Glutamatergic neuron (in vitro differentiated cells): ENCODE results near the gene CMTM1. TPM values are rescaled to one million over a fixed set of nuclear protein-coding genes. Genes with fewer than 3 reads are reported as not detected.

Source experiments
- DNase-seq: peaks from one replicate; pipeline ENCODE4 v3.0.0; 2022
- H3K27ac Mint-ChIP-seq: one replicate; pipeline ENCODE4 v1.8.0; 2020; ENCODE audit warnings: mild to moderate bottlenecking, mixed read lengths, inconsistent platforms; ENCODE audit not compliant: unreplicated experiment
- H3K27me3 Mint-ChIP-seq: one replicate; pipeline ENCODE4 v1.8.0; 2020; ENCODE audit warnings: mild to moderate bottlenecking, moderate library complexity, mixed read lengths, inconsistent platforms; ENCODE audit not compliant: unreplicated experiment
- H3K36me3 Mint-ChIP-seq: one replicate; pipeline ENCODE4 v1.8.0; 2020; ENCODE audit warnings: mild to moderate bottlenecking, mixed read lengths, inconsistent platforms; ENCODE audit not compliant: unreplicated experiment
- H3K4me1 Mint-ChIP-seq: one replicate; pipeline ENCODE4 v1.8.0; 2020; ENCODE audit warnings: mild to moderate bottlenecking, low read depth, mixed read lengths, inconsistent platforms; ENCODE audit not compliant: unreplicated experiment
- H3K4me3 Mint-ChIP-seq: one replicate; pipeline ENCODE4 v1.8.0; 2020; ENCODE audit warnings: mild to moderate bottlenecking, mixed read lengths, inconsistent platforms; ENCODE audit not compliant: unreplicated experiment
- H3K9me3 Mint-ChIP-seq: one replicate; pipeline ENCODE4 v1.8.0; 2020; ENCODE audit warnings: mild to moderate bottlenecking, moderate library complexity, mixed read lengths, inconsistent platforms; ENCODE audit not compliant: unreplicated experiment
- CTCF ChIP-seq: fragments of 200-600 bp; sonication (generic); IDR thresholded peaks from one replicate; pipeline ENCODE4 v1.5.0; 2021; ENCODE audit not compliant: partially characterized antibody, unreplicated experiment
- long read RNA-seq: library from polyadenylated mRNA; unstranded; transcript quantifications from one replicate; pipeline ENCODE4 v2.0.0, GENCODE V29; 2020; ENCODE audit not compliant: unreplicated experiment
- total RNA-seq: library from RNA; stranded (reverse); fragmentation: NEBNext Ultra II Directional; extraction: Animal tissue kit (Norgen Biotek cat#: 25700); gene quantifications from one replicate; pipeline ENCODE4 v1.2.1, GENCODE V29; 2021; ENCODE audit not compliant: unreplicated experiment

CMTM1 gene, protein sequence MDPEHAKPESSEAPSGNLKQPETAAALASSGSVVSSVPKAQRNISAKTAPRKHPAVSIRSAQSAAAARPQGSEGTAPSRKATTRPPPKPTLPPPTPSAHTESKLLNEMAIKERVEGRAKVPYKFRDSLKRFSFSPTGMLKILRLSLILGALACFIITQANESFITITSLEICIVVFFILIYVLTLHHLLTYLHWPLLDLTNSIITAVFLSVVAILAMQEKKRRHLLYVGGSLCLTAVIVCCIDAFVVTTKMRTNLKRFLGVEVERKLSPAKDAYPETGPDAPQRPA
- total RNA-seq, result 5.0 TPM
- long read RNA-seq, result 0 reads

- H3K9me3 Mint-ChIP-seq, result no peaks in the 10 kb centered on the region
- H3K27me3 Mint-ChIP-seq, result no peaks in the 10 kb centered on the region
- H3K4me3 Mint-ChIP-seq, result no peak within 1 kb of the TSS
- no peak for DNase-seq
- no peaks in the 10 kb centered on the region for H3K4me1 Mint-ChIP-seq
- H3K36me3 Mint-ChIP-seq, result no peaks in the 10 kb centered on the region
- TF ChIP-seq CTCF, result no peak
- no peak within 1 kb of the TSS for H3K27ac Mint-ChIP-seq
Observed at GRCh38 chr16:66566051-66566901, at the start of gene CMTM1. CMTM1 (plus strand) TSS chr16:66566439; CDS start chr16:66566514, 75 bp downstream.

DNA sequence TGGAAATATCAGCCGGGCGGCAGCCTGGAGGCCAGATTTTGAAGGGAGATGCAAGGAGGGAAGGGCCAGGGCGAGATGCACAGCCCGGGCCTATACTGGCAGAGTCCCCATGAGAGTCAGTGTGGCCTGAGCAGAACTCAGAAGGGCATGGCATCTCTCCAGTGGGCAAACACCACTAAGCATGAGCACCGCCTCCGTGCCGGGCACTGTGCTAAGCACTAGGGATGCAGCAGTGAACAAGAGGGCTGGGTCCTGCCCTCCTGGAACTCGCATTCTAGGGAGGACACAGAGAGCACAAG is 49.8 kb upstream of the CMTM1 start:
- peaks cover 16% of the 10 kb centered on the region for H3K4me1 Mint-ChIP-seq
- DNase-seq, result no peak
- no peak overlapping the region for H3K4me3 Mint-ChIP-seq
- H3K27me3 Mint-ChIP-seq, result peaks cover 16% of the 10 kb centered on the region
- peaks cover 6% of the 10 kb centered on the region for H3K36me3 Mint-ChIP-seq
- no peak for TF ChIP-seq CTCF
- H3K9me3 Mint-ChIP-seq, result peaks cover 10% of the 10 kb centered on the region
- no peak overlapping the region for H3K27ac Mint-ChIP-seq

DNA sequence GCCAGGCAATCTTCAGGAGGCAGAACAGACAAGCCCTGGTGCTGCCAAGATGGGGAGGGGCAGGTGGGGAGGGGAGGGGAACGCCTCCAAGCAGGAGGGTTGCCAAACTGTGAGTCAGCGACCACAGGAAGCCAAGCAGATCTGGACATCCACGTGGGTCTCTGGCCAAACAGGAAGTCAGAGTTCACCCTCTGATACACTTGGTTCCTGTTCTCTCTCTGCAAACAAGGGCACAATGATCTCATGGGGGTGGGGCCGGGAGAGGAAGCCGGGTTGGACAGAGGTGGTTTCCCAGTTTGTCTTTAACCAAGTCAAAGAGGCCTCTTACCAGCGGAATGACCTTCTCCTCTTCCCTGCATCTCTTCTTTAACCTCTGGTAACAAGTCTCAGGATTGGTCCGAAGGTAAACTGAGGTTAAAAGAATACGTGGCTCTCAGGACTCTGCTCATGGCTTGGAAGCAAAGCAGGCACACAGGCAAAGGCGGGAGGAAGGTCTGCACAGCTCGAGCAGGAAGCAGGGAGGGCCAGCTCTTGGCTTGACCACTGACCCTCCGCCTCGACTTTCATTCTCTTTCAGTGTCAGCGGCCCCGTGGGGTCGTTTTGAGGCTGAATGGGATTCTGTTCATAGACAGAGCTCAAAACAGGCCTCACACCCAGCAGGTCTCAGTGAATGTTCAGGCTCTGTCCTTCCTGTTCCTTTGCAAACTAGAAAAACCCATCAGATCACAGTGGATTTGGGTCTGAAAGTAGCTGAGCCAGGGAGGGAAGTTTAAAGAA is 49.2 kb upstream of the CMTM1 start:
- Mint-ChIP-seq H3K36me3 (peaks cover 6% of the 10 kb centered on the region), H3K4me3 (no peak overlapping the region), H3K9me3 (peaks cover 6% of the 10 kb centered on the region), H3K27me3 (peaks cover 11% of the 10 kb centered on the region), H3K27ac (no peak overlapping the region), H3K4me1 (peaks cover 13% of the 10 kb centered on the region)
- no peak for DNase-seq
- no peak for TF ChIP-seq CTCF

DNA sequence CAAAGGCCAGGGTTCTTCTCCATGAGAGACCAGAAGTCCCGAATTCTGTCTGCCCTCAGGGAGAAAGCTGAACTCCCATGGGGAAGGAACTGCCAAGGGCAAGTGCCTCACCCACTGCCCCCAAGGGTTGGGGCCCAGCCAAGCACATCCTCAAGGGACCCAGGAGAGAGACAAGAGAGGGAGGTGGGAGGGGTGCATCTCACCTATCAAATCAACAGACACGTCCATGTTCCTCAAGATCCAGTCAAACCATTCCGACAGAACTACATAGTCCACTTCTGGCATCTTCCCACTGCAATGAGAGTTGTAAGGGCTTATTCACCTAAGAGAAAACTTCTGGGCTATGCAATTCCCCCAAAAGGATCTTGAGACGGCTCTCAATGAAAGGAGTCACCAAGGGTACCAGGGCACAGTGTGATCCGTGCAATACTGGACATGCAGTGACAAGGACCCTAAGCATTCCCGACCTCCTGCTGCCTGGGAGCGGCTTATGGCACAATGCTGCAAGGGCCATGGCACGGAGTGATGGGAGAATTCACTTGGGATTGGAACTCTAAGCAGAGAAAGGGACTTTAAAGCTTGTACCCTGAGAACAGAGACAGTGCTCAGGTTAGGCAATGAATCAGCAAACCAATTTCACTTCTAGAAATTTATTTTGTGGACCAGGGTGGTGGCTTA is 48.5 kb upstream of the CMTM1 start:
- H3K4me1 Mint-ChIP-seq, result peaks cover 11% of the 10 kb centered on the region
- H3K36me3 Mint-ChIP-seq, result peaks cover 6% of the 10 kb centered on the region
- H3K27ac Mint-ChIP-seq, result no peak overlapping the region
- no peak for DNase-seq
- H3K9me3 Mint-ChIP-seq, result peaks cover 3% of the 10 kb centered on the region
- TF ChIP-seq CTCF, result no peak
- H3K27me3 Mint-ChIP-seq, result peaks cover 6% of the 10 kb centered on the region
- H3K4me3 Mint-ChIP-seq, result no peak overlapping the region
